Karpas-422 (cell line): ENCODE results near the gene C1GALT1. TPM values are rescaled to one million over a fixed set of nuclear protein-coding genes. Genes with fewer than 3 reads are reported as not detected.

Experiments used
- DNase-seq: peaks from one replicate; pipeline ENCODE4 v3.0.0-alpha.2; 2015
- H2AFZ ChIP-seq: fragments of 200-600 bp; sonication (generic); 2 replicates; pipeline ENCODE4 v1.6.1; 2014; ENCODE audit warnings: antibody characterized with exemption, low read length, mixed read lengths
- H3K27ac ChIP-seq: fragments of 200-600 bp; sonication (generic); 2 replicates; pipeline ENCODE4 v1.5.1; 2014; ENCODE audit warnings: mild to moderate bottlenecking, low read length, moderate library complexity
- H3K27me3 ChIP-seq: fragments of 200-600 bp; sonication (generic); 2 replicates; pipeline ENCODE4 v1.6.1; 2014; ENCODE audit warnings: low read length, mixed read lengths
- H3K36me3 ChIP-seq: fragments of 200-600 bp; sonication (generic); 2 replicates; pipeline ENCODE4 v1.6.1; 2014; ENCODE audit warnings: low read length, mixed read lengths; ENCODE audit not compliant: insufficient read depth
- H3K4me1 ChIP-seq: fragments of 200-600 bp; sonication (generic); 2 replicates; pipeline ENCODE4 v1.6.1; 2014; ENCODE audit warnings: mild to moderate bottlenecking, low read length, mixed read lengths
- H3K4me2 ChIP-seq: fragments of 200-600 bp; sonication (generic); 2 replicates; pipeline ENCODE4 v1.6.1; 2014; ENCODE audit warnings: low read length, low read depth, mild to moderate bottlenecking; ENCODE audit not compliant: poor library complexity, severe bottlenecking
- H3K4me3 ChIP-seq: fragments of 200-600 bp; sonication (generic); 2 replicates; pipeline ENCODE4 v1.5.1; 2014; ENCODE audit warnings: mild to moderate bottlenecking, antibody characterized with exemption, low read length, mixed read lengths
- H3K79me2 ChIP-seq: fragments of 200-600 bp; sonication (generic); 2 replicates; pipeline ENCODE4 v1.6.1; 2014; ENCODE audit warnings: mild to moderate bottlenecking, low read length, mixed read lengths
- H3K9ac ChIP-seq: fragments of 200-600 bp; sonication (generic); 2 replicates; pipeline ENCODE4 v1.6.0; 2014; ENCODE audit warnings: low read length
- H3K9me2 ChIP-seq: fragments of 200-600 bp; sonication (generic), shearing (Covaris generic); replicated peaks from 2 replicates; pipeline ENCODE4 v1.6.0; 2014; ENCODE audit warnings: mild to moderate bottlenecking, low read length, moderate library complexity; ENCODE audit not compliant: insufficient read depth
- H3K9me3 ChIP-seq: fragments of 300-700, 200-600 bp; sonication (generic); 2 replicates; pipeline ENCODE4 v1.6.1; 2014; ENCODE audit warnings: low read length, mixed read lengths
- H4K20me1 ChIP-seq: fragments of 200-600 bp; sonication (generic); 2 replicates; pipeline ENCODE4 v1.6.1; 2014; ENCODE audit warnings: mild to moderate bottlenecking, antibody characterized with exemption, low read length, low read depth; ENCODE audit not compliant: insufficient read depth
- total RNA-seq: library from RNA; depleted of rRNA; stranded (reverse); fragments of >200 nt; shearing (Covaris generic); gene quantifications from 2 replicates; pipeline ENCODE4 v1.2.3, GENCODE V29; 2014; ENCODE audit warnings: low replicate concordance

Gene C1GALT1
- total RNA-seq, 1 experiment from 2014 or later = 36.7 TPM

DNA sequence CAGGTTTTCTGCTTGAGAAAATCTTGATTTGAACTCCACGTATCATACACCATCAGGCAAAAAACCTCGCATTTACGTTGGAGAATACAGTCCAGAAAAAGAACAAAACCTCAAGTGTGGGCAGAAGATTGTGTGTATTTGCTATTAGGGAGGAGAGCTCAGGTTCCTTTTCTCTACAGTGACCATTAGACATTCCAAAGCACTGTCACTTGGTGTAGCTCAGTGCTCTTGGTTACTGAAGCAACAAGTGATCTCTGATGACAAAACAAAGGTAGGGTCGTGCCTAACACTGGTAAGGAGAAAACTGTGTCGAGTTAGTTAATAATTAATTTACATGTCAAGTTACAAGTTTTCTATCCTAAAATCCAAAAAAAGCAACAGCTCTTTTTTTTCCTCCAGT is 72.6 kb downstream of the C1GALT1 start:
- Histone ChIP-seq H3K36me3 (peaks cover 13% of the 10 kb centered on the region), H2AFZ (no peak overlapping the region), H3K4me2 (no peak overlapping the region), H3K27me3 (no peaks in the 10 kb centered on the region), H3K4me3 (no peak overlapping the region), H3K27ac (peak overlapping the region; percentile 92), H3K79me2 (peaks cover 49% of the 10 kb centered on the region), H4K20me1 (no peaks in the 10 kb centered on the region), H3K4me1 (peaks cover 82% of the 10 kb centered on the region), H3K9me2 (no peaks in the 10 kb centered on the region), H3K9ac (no peak overlapping the region), H3K9me3 (no peaks in the 10 kb centered on the region)
- DNase-seq = no peak

DNA sequence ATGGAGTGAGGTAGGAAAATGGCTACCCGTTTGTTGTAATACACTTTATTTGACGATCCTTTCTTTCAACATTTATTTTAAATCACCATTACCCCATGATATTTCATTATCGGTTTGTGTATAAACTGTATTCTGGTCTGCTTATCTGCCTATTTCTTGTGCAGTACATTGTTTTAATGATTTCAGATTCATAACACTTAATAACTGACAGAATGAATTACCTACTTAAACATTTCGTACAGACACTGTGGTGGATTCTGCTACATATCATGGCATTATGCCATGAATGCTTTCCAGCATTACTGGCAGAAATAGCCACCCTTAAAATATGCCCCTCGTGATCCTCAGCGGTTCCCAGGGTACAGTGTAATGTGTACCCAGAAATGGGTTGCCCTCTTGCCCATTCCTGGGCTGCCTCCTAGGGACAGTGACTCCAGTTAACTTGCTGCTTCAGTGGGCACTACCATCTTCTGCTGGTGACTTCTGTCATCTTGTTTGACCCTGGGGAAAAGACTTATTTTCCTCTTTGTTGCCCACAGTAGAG is 74.5 kb downstream of the C1GALT1 start:
- H3K27me3 ChIP-seq = no peaks in the 10 kb centered on the region
- peak overlapping the region; percentile 92 for H3K27ac ChIP-seq
- no peak overlapping the region for H3K4me3 ChIP-seq
- H4K20me1 ChIP-seq = no peaks in the 10 kb centered on the region
- H3K9ac ChIP-seq = 0 out of 2 replicates have a peak overlapping the region, but pooled peaks have one; percentile 48
- no peak overlapping the region for H2AFZ ChIP-seq
- peaks cover 63% of the 10 kb centered on the region for H3K4me1 ChIP-seq
- H3K9me3 ChIP-seq = 0 out of 2 replicates have a peak, but pooled peaks cover 4% of the 10 kb centered on the region
- peak overlapping the region; percentile 81 for H3K4me2 ChIP-seq
- H3K9me2 ChIP-seq = no peaks in the 10 kb centered on the region
- peaks cover 20% of the 10 kb centered on the region for H3K36me3 ChIP-seq
- no peak for DNase-seq
- H3K79me2 ChIP-seq = peaks cover 43% of the 10 kb centered on the region

DNA sequence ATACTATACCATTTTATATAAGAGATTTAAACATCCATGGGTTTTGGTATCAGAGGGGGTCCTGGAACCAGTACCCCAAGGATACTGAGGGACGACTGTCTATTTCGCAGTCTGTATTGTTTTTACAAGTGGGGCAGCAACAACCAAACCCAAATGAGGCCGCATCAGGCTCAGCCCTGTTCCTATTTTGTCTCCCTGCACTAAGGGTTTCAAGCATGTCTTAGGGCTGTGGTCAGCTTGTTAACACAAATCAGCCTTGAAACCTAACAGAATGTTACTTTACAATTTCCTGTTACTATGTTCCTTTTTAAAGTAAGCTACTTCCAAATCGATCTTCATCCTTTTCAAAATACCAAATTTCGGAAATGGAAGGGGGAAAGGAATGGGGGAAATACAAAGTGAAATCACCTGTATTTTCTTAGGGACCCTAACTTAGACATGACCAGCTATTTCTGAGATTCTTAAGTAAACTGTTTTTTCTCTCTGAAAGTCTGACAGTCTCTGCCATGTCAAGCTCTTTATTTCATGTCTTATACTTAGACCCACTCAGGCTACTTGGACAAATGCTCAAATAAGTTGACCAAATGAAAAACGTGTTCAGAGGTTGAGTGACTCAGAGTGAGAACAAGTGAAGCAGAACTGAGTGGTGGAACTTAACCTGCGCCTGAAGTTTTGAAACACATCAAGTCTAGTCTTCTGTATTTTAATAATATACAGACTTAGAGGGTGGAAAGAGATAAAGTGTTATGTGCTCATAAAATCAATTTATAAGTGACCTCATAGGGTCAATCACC is 75.8 kb downstream of the C1GALT1 start:
- H3K4me3 ChIP-seq = peak overlapping the region; percentile 50
- no peaks in the 10 kb centered on the region for H4K20me1 ChIP-seq
- H3K36me3 ChIP-seq = peaks cover 20% of the 10 kb centered on the region
- H3K9me3 ChIP-seq = 0 out of 2 replicates have a peak, but pooled peaks cover 4% of the 10 kb centered on the region
- peaks cover 33% of the 10 kb centered on the region for H3K79me2 ChIP-seq
- no peaks in the 10 kb centered on the region for H3K27me3 ChIP-seq
- H3K27ac ChIP-seq = peak overlapping the region; percentile 92
- H3K4me2 ChIP-seq = peak overlapping the region; percentile 81
- peak overlapping the region; percentile 48 for H3K9ac ChIP-seq
- no peaks in the 10 kb centered on the region for H3K9me2 ChIP-seq
- peaks cover 50% of the 10 kb centered on the region for H3K4me1 ChIP-seq
- peak overlapping the region; percentile 65; the same call in 1 of the 2 replicates for H2AFZ ChIP-seq
- peak; percentile 77 for DNase-seq

DNA sequence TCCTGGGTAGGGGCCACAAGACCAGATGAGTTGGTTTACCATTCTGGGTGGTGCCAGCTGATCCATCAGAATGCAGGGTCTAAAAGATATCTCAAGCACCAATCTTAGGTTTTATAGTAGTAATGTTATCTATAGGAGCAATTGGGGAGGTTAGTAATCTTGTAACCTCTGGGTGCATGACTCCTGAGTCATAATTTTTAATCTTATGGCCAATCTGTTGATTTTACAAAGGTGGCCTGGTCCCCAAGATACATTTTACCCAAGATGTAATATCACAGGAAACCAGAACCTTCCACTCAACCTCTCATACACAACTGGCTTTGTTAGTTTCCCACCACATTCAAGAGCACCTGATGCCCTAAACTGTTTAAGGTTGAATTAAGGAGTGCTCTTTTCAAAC is 79.5 kb downstream of the C1GALT1 start:
- Histone ChIP-seq H3K27ac (no peak overlapping the region), H3K4me3 (no peak overlapping the region), H3K27me3 (no peaks in the 10 kb centered on the region), H3K4me1 (peaks cover 22% of the 10 kb centered on the region), H3K9me3 (0 out of 2 replicates have a peak, but pooled peaks cover 4% of the 10 kb centered on the region), H3K79me2 (peaks cover under 1% of the 10 kb centered on the region; the same call in 1 of the 2 replicates), H3K9me2 (no peaks in the 10 kb centered on the region), H3K36me3 (peaks cover 13% of the 10 kb centered on the region), H3K4me2 (no peak overlapping the region), H4K20me1 (no peaks in the 10 kb centered on the region), H3K9ac (no peak overlapping the region), H2AFZ (no peak overlapping the region)
- DNase-seq = no peak

DNA sequence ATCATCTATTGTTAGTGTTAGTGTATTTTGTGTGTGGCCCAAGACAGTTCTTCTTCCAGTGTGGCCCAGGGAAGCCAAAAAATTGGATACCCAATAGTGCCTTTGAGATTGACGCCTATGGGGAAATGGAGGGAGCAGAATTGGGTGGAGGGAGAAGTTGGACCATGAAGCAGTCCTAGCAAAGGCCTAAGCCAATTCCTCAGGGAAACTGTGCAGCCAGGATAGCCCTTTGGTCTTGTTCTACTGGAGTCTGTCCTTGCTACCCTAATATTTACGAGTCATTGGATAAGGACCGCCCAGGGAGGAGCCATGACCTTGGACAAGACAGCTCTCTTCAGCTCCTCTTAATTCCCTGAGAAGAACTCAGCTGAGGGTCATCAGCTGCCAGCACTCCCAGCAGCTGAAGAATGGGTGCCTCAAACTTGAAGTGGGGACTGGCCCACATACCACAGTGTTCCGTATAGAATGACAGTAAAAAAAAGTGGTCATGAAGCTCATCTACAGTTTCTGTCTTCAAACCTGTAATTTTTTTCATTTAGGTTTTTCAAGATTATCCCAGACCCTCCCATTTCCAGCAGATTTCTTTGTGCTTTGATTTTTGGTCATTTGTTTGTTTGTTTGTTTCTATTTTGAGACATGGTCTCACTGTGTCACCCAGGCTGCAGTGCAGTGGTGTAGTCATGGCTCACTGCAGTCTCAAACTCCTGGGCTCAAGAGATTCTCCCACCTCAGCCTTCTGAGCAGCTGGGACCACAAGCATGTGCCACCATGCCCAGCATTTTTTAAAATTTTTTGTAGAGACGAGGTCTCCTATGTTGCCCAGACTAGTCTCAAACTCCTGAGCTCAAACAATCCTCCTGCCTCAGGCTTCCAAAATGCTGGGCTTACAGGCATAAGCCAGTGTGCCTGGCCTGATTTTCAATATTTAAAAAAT is 81.2 kb downstream of the C1GALT1 start:
- H3K9me3 ChIP-seq = 0 out of 2 replicates have a peak, but pooled peaks cover 4% of the 10 kb centered on the region
- H3K9ac ChIP-seq = no peak overlapping the region
- no peak overlapping the region for H2AFZ ChIP-seq
- H3K9me2 ChIP-seq = no peaks in the 10 kb centered on the region
- H3K4me1 ChIP-seq = peaks cover 5% of the 10 kb centered on the region
- H4K20me1 ChIP-seq = no peaks in the 10 kb centered on the region
- H3K4me2 ChIP-seq = no peak overlapping the region
- H3K79me2 ChIP-seq = no peaks in the 10 kb centered on the region
- H3K4me3 ChIP-seq = no peak overlapping the region
- no peak overlapping the region for H3K27ac ChIP-seq
- H3K36me3 ChIP-seq = peaks cover 13% of the 10 kb centered on the region
- no peaks in the 10 kb centered on the region for H3K27me3 ChIP-seq
- DNase-seq = no peak

DNA sequence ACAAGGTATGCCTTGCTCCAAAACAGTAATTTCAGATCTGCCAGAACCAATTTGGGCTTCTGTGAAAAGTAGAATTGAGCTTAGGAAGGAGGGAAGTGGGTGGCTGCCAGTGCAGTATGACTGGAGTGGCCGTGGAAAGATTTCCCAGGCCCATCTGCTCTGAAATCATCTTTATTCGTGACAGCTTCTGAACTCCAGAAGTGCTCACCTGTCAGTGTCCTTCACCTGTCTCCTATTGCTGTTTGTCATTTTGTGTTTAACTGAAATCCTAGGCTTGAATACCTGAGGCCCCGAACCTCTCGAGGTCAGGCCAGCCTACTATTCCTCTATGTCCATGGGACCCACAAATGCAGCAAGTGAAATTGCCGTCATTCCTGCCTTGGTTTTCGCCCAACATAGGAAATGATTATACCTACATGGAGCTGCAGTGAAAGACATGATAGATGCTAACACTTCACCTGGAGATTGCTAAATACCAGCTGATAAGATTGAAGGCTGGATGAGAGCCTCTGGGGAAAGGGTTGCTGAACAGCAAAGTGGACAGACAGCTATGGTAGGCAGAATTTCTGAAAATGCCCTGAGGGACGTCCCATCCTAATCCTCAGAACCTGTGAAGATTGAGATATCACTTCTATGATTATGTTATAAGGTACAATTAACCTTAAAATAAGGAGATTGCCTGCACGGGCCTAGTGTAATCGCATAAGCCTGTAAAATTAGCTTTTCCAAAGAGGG is 82.1 kb downstream of the C1GALT1 start:
- H4K20me1 ChIP-seq = no peaks in the 10 kb centered on the region

DNA sequence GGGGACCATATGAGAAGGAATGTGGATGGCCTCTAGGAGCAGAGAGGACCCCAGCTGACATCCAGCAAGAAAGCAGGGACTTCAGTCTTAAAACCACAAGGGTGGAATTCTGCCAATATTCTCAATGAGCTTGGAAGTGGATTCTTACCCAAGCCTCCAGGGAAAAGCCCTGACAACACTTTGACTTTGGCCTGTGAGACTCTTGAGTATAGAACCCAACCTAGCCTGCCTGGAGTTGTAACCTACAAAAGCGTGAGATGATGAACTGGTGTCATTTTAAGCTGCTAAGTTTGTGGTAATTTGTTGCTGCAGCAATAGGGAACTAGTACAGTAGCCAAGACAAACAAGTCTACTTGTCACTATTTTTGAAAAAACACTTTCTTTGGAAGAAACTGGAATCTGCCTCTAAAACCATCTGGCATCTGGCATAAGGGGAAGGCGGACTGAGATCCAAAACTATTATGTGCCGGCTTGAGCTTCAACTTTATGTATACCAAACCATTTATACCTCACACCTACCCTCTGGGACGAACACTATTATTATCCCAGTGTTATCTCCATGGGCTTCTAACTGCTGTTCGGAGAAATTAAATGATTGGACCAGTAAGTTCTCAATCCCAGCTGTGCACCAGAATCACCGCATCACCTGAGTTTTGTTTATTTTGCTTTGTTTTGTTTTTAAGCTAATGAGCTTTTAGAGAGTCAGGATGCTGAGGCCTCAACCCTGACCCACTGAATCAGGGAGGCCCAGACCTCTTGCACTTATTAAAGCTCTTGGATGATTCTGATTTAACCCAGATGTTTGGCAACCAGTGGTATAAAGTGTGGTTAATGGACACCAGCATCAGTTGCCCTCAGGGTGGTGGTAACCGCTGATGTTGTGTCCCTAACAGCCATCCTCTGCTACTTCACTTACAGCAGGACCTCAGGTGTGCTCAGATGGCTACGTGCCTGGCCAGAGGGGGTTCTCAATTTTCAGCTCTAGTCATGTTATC is 83.0 kb downstream of the C1GALT1 start:
- no peaks in the 10 kb centered on the region for H4K20me1 ChIP-seq
- H3K9me3 ChIP-seq = 0 out of 2 replicates have a peak, but pooled peaks cover 3% of the 10 kb centered on the region
- H3K79me2 ChIP-seq = no peaks in the 10 kb centered on the region
- H2AFZ ChIP-seq = no peak overlapping the region
- H3K36me3 ChIP-seq = peaks cover 2% of the 10 kb centered on the region; the same call in 1 of the 2 replicates
- no peak overlapping the region for H3K4me3 ChIP-seq
- H3K4me2 ChIP-seq = no peak overlapping the region
- H3K27me3 ChIP-seq = no peaks in the 10 kb centered on the region
- no peak overlapping the region for H3K9ac ChIP-seq
- no peaks in the 10 kb centered on the region for H3K9me2 ChIP-seq
- H3K27ac ChIP-seq = no peak overlapping the region
- H3K4me1 ChIP-seq = no peaks in the 10 kb centered on the region
- no peak for DNase-seq

More for the DNA sequence above, 82.1 kb downstream of the C1GALT1 start:
- Histone ChIP-seq H3K27me3 (no peaks in the 10 kb centered on the region), H3K9me3 (0 out of 2 replicates have a peak, but pooled peaks cover 4% of the 10 kb centered on the region), H3K36me3 (peaks cover 11% of the 10 kb centered on the region), H2AFZ (no peak overlapping the region), H3K27ac (no peak overlapping the region), H3K79me2 (no peaks in the 10 kb centered on the region), H3K4me1 (no peaks in the 10 kb centered on the region), H3K9ac (no peak overlapping the region), H3K4me2 (no peak overlapping the region), H3K4me3 (no peak overlapping the region), H3K9me2 (no peaks in the 10 kb centered on the region)
- DNase-seq = no peak
